HG03571 (cell line): Measurements from ENCODE around the gene ZNF555.
A peak's percentile ranks its signal among the peaks of the same experiment; 100 is the strongest.
"Not testable (repeated sequence)": the region's sequence is repeated elsewhere in the genome, so short reads cannot be mapped to it uniquely, and the experiment has no call there.

Experiments used
- ATAC-seq: cut with Tn5 transposase; IDR thresholded peaks from one replicate; pipeline ENCODE4 v1.9.1; 2021; ENCODE audit not compliant: unreplicated experiment

Gene ZNF555

DNA sequence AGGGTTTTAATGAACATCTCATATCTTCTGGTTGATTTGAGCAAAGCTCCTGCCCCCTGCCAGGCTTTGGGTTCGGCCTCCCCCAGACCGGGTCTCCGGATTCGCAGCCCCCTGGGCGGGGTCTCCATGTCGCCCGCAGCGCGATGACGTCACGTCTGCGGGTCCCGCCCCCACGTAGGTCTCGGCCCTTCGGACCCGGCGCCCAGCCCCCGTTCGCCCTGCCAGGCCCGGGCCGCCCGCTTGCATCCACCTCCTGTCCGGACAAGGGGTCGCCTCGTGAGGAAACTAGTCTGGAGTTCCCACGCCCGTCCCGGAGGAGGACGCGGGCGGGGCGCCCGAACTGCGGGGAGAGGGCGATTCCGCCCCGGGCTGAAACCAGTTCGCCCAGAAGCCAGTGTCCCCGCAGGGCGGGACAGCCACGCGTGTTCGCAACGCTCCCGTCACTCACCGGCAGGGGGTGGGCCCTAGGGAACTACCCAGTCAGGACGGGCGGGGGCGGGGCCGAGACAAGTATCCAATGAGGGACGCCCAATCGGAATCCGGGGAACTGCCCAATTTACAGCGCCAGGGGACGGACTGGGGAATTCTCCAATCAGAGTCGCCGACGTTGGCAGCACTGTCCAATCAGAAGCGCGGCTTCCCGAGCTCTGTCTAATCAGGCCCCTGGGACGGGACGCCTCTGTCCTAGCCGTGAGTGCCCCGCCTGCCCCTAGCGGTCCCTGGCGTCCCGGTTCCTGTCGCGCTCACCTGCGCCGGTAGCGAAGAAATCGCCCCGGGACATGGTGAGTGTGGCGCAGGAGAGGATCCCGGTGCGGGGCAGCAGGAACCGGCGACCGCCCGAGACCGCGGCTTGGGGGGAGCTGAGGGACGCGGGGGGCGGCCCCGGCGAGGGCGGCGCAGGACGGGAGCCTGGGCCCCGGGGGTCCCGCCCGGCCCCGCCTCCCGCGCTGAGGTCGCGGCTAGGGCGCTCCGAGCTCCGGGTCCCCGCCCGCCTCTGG, at the start of gene ZNF555:
Gene ZNF555 (plus strand): TSS at position 682 of the 998 bp plus-strand sequence. CDS start 98 bp downstream, at position 780.
- ATAC-seq = peak; percentile 90

DNA sequence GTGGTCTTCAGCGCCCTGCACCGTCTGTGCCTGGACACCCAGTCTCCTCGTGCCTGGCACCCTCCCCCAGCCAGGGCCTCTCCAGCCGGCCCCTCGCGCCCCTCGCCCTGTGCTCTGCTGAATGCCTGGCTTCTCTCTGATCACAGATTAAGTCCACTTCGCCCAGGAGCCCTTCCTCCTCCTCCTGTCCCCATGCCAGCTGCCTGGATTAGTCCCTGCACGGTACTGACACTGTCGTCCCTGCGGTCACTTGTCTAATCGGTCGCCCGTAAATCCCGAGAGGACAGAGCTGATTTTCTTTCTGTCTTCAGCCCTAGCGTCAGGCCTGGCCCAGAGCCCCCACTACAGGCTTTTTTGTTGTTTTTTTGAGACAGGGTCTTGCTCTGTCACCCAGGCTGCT, 49.4 kb upstream of the ZNF555 start:
- ATAC-seq = no peak

DNA sequence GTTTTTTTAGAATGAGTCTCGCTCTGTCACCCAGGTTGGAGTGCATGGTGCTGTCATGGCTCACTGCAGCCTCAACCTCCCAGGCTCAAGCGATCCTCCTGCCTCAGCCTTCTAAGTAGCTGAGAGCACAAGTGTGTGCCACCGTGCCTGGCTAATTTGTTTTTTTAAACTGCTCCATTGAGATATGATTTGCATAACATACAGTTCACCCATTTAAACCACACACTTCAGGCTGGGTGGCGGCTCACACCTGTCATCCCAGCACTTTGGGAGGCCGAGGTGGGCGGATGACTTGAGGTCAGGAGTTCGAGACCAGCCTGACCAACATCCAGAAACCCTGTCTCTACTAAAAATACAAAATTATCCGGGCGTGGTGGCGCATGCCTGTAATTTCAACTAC, 48.6 kb upstream of the ZNF555 start:
- ATAC-seq = not testable (repeated sequence)

DNA sequence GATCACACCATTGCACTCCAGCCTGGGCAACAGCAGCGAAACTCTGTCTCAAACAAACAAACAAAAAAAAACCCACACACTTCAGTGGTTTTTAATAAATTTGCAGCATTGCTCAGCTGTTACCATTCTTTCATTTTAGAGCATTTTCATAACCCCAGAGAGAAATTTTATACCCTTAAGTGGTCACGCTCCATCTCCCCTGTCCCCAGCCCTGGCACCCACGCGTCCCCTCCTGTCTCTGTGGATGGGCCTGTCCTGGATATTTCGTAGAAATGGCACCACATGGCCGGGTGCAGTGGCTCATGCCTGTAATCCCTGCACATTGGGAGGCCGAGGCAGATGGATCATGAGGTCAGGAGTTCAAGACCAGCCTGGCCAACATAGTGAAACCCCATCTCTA, 48.1 kb upstream of the ZNF555 start:
- ATAC-seq = no peak

DNA sequence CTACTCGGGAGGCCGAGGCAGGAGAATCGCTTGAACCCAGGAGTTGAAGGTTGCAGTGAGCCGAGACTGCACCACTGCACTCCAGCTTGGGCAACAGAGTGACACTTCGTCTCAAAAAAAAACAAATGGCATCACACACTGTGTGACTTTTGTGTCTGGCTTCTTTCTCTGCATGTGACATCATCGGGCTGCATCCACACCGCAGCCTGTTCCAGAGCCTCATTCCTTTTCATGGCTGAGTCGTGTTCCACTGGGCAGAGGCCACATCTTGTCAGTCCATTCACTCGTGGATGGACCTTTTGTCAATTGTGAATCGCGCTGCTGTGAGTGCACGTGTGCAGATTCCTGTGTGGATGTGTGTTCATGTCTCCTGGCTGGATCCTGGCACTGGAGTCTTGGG, 47.7 kb upstream of the ZNF555 start:
- no peak for ATAC-seq

DNA sequence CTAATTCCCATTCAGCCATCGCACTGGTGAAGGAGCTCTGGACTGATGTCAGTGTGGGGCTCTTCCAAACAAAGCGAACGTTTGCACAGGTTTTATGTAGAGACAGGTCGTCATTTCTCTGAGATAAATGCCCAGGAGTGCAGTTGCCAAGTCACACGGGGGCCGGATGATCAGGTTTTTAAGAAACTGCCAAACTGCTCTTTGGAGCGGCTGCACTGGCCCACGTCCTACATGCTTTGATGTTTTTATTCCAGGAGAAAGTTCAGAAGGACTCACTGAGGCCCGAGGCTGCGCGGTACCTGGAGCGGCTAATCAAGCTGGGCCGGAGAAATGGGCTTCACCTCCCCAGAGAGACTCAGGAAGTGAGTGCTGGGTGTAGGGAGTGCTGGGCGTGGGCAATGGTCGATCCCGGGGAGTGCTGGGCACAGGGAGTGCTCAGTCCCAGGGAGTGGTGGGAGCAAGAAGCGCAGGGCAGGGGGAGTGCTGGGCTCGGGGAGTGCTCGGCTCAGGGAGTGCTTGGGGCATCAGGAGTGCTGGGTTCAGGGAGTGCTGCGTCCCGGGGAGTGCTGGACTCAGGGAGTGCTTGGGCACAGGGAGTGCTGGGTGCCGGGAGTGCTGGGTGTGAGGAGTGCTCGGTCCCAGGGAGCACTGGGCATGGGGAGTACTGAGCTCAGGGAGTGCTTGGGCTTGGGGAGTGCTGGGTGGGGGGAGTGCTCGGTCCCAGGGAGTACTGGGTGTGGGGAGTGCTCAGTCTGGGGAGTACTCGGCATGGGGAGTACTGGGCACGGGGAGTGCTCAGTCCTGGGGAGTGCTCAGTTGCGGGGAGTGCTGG, 45.2 kb upstream of the ZNF555 start:
- no peak for ATAC-seq

DNA sequence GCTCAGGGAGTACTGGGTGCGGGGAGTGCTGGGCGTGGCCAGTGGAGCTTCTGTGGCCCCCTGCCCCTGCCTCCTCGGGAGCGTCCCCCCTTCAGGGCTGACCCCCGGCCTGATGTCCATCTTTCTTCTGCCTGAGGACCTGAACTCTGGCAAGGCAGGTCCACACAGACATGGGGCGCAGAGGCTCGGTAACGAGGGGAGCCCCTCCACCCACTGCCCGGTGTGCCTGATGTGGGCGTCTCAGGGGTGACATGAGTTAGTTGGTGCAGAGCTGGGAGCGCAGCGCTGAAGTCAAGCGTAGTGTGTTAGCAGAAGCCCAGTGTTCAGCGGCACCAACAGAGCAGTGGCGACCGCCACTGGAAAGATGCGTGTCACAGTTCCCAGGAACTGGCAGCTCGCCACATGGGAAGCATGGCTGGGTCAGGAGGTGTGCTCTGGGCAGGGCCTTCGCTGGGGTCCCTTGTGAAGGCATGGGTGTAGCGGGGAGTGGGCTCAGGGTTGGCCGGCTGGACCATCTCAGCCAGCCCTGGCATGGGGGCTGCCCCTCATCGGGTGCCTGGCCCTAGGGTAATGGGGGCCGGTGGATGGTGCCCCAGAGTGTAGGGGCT, 44.5 kb upstream of the ZNF555 start:
- no peak for ATAC-seq

DNA sequence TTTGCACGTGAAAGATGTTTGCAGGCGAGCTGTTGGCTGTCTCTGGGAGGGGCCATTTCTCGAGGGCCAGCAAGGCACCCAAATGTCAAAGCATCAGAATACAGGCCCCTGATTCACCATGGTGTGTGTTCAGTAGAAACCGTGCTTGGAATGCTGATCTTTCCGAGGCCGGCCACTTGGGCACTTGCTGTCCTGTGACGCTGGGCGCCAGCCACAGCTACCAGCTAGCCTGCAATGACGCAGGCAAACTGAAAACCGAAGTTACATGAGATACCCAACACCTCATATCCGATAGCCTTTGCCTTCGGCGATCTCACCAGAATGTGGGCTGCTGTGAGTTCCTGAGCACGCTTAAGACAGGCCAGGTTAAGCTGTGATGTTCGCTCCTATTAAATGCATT, 44.0 kb upstream of the ZNF555 start:
- no peak for ATAC-seq

DNA sequence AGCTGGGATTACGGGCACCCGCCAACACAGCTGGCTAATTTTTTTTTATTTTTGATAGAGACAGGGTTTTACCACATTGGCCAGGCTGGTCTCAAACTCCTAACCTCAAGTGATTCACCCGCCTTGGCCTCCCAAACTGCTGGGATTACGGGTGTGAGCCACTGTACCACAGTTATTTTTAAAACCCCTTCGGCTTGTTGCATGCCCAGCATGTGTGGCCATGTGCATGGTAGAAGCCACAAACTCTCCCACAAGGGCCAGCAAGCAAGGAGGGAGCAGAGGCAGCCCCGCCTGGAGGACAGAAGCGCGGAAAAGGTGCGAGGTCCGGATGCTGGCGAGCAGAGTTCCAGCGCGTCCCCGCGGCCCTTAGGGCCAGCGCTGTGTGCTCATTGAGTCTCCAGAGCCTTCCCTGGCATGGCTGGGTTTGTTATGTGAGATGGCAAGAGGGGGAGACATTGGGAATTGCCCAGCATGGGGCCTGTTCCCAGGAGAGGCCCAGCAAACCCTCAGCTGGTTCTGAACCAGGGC, 43.1 kb upstream of the ZNF555 start:
- ATAC-seq = no peak

DNA sequence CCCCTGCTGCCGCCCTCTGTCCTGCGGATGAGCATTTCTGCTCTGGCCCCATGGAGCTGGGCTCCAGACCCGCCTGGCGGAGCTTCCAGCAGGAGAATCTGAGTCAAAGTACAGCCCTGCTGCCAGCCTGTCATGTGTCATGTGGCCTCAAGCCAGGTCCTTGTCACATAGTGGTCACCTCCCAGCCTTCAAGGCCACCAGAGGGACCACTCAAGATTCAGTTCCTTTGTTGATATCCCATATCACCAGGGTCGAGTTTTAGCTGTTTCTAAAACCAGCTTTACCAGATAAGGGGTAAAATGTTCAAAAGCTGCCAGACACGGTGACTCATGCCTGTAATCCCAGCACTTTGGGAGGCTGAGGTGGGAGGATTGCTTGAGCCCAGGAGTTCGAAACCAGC, 42.5 kb upstream of the ZNF555 start:
- ATAC-seq = no peak

DNA sequence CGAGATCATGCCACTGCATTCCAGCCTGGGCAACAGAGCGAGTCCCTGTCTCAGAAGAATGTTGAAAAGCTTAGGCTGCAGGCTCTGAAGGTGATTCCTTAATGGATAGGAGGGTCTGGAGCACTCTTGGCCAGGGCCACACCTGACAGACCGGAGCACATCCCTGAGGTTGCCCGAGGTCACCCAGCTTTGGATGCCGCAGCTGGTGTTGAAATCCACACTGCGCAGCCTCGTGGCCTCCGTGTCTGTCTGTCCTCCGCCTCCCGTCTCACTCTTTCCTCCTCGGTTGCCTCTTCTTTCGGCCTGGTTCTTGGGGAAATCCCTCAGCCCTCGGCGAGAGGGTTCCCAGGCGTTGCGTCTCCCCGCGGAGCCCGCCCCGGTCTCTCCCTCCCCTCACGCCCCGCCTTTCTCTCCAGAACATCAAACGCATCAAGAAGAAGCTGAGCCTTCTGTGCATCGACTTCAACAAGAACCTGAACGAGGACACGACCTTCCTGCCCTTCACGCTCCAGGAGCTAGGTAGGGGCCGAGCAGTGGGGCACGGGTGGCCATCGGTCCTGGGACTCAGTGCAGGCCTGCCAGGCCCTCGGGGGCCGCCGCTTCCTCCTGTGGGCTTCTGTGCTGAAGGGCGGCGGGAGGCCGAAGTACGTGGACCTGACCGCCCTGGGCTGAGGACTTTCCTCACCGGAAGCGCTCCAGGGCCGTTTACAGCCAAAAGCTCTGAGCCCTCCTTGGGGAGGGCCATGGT, 41.8 kb upstream of the ZNF555 start:
- no peak for ATAC-seq

DNA sequence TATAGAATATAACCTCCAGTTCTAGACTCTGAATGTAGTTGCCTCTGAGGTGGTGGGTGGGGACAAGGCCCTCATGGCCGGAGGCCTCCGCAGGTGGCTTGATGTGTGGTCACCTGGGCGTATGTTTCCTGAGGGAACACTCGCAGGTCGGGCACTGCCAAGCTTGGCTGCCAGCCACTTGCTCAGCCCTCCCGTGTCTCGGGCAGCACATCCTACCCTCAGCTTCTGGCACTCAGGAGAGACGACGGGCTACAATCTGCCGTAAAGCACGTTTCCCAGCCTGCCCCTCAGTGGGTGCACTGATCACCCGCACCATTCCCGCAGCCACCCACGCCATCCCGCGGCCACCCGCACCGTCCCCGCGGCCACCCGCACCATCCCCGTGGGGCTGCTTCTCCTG, 40.8 kb upstream of the ZNF555 start:
- no peak for ATAC-seq

DNA sequence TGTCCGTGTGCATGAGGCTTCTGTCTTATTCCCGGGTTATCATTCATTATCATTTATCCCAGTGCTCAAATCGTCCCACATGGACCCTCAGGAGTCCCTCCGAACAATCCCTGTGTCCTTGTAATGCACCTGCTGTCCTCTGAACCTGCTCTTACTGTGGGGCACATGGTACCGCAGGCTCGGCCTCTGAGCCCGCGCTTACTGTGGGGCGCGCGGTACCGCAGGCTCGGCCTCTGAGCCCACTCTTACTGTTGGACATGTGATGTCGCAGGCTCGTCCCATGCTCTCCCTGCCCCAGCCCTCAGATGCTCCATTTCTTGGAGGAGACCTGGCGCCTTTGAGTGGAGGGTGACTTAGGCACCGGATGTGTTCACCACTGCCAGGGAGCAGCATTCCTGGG, 38.4 kb upstream of the ZNF555 start:
- ATAC-seq = no peak

DNA sequence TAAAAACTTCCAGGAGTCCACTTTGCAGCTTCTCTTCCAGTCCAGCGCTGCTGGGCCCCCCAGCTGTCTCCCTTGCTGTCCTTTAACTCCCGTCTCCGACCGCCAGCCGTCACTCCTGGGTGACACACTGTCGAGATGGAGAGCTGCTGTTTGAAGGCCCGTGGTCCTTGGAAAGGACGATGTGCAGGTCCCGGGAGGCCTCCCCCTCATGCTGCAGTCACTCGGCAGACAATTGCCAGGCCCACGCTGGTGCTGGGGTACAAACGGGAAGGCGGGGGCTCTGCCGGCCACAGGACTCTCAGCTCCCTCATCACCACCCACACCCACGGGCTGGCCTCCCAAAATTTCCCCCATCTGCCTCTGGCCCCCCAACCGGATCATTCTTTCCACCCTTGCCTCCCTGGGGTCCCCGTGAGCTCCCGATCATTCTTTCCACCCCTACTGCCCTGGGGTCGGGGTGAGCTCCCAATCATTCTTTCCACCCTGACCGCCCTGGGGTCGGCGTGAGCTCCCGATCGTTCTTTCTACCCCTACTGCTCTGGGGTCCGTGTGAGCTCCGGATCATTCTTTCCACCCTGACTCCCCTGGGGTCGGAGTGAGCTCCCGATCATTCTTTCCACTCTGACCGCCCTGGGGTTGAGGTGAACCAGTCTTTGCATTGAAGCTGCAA, 37.7 kb upstream of the ZNF555 start:
- no peak for ATAC-seq

DNA sequence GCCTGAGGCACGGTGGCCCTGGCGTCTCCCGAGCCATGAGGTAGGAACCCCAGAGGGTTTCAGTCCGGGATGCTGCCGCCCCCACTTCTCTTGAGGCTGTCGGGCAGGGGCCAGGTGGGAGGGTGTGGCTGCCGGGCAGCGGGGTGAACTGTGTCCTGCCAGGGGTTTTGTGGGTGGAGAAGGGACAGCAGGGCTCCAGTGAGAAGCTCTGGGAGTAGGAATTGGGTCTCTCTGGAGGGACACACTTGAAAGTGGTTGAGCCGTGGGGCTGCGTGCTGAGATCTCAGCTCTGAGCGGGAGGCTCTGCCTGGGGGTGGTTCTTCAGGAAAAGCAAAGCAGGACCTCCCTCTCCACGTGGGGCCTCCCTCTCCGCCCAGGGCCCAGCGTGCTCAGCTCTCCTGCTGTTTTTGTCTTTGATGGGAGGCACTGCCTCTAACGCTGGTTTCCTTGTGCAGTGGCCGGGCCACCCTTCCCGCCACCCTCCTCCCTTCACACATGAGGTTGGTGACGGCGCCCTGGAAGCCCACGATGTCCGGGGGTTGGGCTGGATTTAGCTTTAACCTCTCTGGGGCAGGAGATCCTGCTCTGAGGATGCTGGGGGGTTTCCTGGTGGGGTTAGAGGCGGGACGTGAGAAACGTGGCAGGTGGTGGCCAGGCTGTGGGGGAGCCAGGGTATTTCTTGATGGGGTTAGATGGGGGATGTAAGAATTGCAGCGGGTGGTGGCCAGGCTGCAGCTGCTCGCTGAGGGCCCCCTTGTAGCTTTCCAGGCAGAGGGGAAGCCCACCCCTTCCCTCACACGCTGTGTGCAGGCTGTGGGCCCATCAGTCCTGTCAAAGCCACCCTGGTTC, 36.9 kb upstream of the ZNF555 start:
- no peak for ATAC-seq

DNA sequence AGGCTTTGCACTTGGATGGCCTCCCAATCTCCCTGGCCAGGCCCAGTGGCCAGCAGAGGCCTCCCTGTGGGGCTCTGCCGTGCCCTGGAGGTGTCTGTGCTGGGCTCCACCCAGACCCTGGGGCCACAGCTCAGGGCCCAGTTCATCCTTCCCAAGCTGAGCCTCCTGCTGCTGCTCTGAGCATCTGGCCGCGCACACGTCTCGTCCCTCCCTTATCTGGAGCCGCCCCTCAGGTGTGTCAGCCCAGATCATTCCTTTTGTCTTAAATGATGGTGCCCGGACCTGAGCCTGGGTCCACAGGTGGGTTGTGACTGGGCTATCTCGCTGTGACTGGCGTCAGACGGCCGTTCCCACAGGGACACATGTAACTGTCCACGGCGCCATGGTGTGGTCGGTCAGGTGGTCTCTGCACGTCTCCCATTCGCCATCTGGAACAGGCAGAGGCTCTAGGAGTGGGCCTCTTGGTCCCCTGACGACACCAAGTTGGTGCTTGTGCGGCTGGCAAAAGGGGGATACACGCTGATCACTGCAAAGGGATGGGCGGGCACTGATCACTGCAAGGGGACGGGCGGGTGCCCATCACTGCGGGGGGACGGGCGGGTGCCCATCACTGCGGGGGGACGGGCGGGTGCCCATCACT, 35.9 kb upstream of the ZNF555 start:
- no peak for ATAC-seq

DNA sequence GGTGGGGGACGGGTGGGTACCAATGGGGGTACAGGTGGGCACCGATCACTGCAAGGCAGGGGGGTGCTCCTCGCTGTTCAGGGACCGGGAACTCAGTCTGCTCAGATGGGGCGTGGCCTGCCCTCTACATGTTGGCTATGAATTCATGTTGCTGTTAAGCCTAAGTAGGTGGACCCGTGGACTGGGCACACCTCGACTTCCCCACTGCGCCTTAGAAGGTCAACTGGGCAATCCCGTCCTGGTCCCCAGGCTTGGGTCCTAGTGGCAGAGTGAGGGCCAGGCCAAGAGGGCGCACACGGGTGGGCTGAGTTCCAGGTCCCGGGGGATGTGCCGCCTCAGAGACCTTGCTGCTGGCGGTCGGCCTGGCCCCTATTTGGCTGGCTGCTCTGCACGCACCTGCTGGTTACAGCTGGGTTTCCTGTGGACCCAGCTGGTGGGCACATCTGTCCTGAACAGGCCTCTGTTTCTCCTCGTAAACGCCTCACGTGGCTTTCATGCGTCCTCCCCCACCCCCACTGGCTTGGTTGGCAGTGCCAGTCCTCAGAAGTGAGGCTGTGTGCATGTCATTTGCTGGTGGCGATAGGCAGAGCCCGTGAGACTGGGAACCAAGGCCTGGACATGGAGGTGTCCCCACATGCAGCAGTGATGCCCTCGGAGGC, 35.2 kb upstream of the ZNF555 start:
- no peak for ATAC-seq

DNA sequence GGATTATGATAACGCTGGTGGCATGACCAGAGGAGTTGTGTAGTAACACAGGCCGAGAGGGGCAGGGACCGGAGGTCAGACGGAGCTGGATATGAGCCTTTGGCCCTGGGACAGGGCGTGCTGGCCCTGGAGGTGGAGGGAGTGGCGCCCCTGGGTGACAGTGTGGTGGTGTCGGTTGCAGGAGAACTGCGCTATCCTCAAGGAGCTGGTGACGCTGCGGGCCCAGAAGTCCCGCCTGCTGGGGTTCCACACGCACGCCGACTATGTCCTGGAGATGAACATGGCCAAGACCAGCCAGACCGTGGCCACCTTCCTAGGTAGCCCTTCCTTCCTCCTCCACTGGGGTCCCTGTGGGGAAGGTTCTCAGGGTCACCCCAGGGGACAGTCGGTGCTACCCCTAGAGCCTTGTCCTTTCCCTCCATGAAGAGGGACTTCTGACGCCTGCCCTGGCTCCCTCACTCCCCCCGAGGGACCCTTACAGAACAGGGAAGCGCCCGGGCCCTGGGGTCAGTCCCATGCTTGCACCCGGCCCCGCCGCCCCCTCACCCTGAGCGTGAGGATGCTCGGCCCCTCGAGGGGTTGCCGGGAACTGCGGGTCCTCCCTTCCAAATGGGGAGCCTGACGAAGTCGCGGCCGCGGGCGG, 34.4 kb upstream of the ZNF555 start:
- no peak for ATAC-seq
